NCI-H1417 (cell line): ENCODE measurements around the gene KRT73.

Experiments used
- DNase-seq, 3 experiments: peaks; one replicate each; lab custom pipeline; 2025; lab: John Stamatoyannopoulos, UW

KRT73 gene

GRCh38 chr12:52618866-52619265 is 507 bp upstream of the KRT73 start:
- no peak for DNase-seq

DNA sequence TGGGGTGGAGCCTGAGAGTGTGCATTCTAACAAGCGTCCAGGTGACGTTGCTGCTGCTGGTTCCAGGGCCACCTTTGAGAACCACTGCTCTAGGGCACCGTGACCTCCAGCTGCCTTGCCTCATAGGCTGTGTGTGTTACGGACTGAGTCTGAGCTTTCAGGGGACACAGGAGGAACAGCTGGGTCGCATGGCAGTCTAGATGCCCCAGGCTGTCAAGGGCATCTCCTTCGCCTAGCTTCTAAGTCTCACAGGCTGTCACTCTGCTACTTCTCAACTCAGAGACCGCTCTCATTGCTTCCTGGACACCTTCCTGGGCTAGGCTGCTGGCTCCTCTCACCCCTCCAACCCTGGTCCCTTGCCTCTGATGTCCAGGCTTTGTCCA is 965 bp downstream of the KRT73 start:
- no peak for DNase-seq

GRCh38 chr12:52616680-52617402 is 1.5 kb downstream of the KRT73 start:
- no peak for DNase-seq

- no peak for DNase-seq
Observed at GRCh38 chr12:52615912-52616311, 2.4 kb downstream of the KRT73 start.

- DNase-seq, result no peak
Observed at GRCh38 chr12:52615208-52615868, 3.0 kb downstream of the KRT73 start.

GRCh38 chr12:52614381-52615207 is 3.8 kb downstream of the KRT73 start:
- no peak for DNase-seq

DNA sequence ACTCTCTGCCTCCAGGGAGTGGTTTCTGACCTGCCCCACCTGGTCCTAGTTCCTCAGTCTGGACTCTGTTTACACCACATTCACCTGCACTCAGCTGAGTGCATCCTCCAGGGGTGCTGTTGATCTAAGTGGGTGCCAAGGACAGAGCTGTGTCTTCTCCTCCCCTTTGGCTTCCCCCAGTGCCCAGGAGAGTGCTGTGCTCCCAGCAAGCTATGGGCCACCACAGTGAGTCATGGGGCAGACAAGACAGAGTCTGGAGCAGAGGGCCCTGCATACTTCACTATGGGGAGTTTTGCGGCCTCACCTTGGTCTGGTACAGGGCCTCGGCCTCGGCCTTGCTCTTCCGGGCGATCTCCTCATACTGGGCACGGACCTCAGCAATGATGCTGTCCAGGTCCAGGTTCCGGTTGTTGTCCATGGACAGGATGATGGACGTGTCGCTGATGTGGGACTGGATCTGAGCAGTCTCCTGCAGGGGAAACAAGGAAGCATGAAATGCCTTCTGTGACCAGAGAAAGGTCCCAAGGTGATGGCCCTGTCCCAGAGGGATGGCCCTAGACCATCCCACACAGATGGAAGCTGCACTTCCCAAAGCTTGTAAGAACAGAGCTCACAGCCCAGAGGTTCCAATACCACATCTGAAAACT is 4.9 kb downstream of the KRT73 start:
- DNase-seq, result no peak

GRCh38 chr12:52612431-52613383 is 5.7 kb downstream of the KRT73 start:
- no peak for DNase-seq

DNA sequence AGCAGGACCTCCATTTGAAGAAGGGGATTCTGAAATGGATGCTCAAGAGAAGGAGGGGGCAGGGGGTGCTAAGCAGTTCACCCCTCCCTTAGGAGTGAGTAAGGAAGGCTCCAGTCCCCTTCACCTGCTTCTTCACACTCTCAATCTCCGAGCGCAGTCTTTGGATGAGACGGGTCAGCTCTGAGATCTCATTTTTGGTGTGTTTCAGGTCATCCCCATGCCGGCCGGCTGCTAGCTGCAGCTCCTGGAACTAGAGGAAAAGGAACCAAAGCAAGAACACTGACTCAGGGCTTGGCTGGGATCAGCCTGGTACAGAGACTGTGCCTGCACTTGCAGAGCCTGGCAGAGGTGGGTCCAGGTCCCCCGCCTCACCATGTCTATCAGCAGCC is 7.3 kb downstream of the KRT73 start:
- DNase-seq, result no peak

GRCh38 chr12:52608826-52609630 is 9.3 kb downstream of the KRT73 start:
- DNase-seq, result no peak

- DNase-seq, result no peak
Observed at GRCh38 chr12:52608161-52608560, 10.2 kb downstream of the KRT73 start.

DNA sequence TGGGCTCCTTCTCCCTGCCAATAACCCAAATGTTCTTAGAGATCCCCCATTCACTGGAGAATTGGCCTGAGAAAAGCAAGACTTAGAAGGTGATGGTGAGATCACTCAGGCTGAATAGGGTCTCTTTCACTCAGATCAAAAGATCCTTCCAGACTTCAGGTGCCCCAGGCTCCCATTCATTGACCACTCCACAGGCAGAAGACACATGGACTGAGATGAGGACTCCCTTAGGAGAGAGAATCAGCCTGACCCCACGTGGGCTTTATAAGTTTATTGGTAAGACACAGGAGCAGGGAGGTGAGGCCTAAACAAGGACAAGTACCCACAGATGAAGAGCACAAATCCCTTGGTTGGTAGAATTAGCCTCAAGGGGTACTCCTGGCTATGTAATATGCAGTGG is 11.0 kb downstream of the KRT73 start:
- no peak for DNase-seq

GRCh38 chr12:52606581-52607218 is 11.7 kb downstream of the KRT73 start:
- DNase-seq, result no peak

DNA sequence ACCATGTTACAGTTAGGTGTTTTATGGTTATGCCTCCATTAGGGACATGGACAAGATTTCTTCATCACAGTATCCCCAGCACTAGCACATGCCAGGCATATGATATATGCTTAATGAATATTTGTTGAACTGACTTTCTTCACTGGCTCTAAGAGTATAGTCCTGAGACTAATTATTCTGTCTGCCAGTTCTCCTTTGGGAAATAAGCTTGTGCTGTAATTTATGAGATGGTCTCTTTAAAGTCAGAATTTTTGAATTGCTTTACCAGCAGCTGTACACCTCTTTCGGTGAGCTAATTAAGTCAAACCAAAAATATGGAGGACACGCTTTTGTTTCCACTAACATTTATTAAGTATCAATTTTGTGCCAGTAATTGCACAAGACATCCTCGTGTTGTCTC is 12.3 kb downstream of the KRT73 start:
- DNase-seq, result no peak

GRCh38 chr12:52605542-52605941 is 12.8 kb downstream of the KRT73 start:
- DNase-seq, result no peak

- DNase-seq, result no peak
Observed at GRCh38 chr12:52604859-52605258, 13.5 kb downstream of the KRT73 start.

DNA sequence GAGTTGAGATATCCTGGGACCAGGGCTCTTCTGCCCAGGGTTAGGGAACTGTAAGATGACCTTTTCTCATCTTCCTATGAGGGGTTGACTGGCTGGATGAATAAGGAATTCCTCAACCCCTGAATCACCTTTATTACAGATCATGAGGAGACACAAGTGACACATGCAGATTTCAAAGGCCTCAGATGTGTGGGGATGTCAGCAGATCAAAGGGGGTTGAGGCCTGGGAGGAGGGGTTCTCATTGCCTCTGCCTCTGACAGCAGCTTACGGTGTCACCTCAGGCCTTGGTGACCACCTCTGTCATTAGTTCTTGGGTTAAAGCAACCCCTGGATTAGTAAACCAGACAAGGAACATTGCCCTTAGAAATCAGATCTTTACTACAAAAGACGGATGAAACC is 15.0 kb downstream of the KRT73 start:
- DNase-seq, result no peak

GRCh38 chr12:52602552-52602951 is 15.8 kb downstream of the KRT73 start:
- no peak for DNase-seq

- DNase-seq, result no peak
Observed at GRCh38 chr12:52601671-52602070, 16.7 kb downstream of the KRT73 start.

DNA sequence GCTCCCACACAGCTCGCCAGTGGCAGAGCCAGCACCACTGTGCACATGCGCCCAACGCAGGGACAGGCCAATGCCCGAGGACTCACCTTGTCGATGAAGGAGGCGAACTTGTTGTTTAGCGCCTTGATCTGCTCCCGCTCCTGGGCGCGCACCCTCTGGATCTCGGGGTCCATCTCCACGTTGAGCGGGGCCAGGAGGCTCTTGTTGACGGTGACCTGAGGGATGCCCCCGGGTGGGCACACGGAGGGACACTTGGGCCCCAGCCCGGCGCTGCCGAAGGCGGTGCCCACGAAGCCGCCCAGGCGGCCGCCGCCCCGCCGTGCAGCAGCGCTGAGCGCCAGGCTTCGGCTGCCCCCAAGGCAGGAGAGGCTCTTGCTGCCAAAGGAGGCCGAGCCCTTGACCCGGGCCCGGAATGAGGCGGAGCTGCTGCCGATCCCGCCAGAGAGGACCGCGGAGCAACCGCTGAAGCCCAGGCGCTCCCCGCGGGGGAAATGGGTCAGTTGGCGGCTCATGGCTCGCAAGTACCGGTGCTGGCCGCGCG is 17.3 kb downstream of the KRT73 start, which contains the start of gene KRT72:
TSS of gene KRT72 (minus strand) at position 523 of the 541 bp plus-strand sequence. CDS start at position 512, 11 bp downstream.
- no peak for DNase-seq
